ENCODE measurements around the gene REEP3.
"Not testable (repeated sequence)": the region's sequence is repeated elsewhere in the genome, so short reads cannot be mapped to it uniquely, and the experiment has no call there.

Gene REEP3

GRCh38 chr10:63549810-63550209 lies 28.6 kb downstream of the REEP3 start:
- DNase-seq (ENCODE audit: low spot score) = no peak

- DNase-seq (ENCODE audit: low spot score) = peak; percentile 76
These were observed 31.8 kb downstream of the REEP3 start for GRCh38 chr10:63553031-63553430.

GRCh38 chr10:63553473-63553872 lies 32.3 kb downstream of the REEP3 start:
- DNase-seq (ENCODE audit: low spot score) = no peak

- peak; percentile 86 for DNase-seq (ENCODE audit: low spot score)
These were observed 33.5 kb downstream of the REEP3 start for GRCh38 chr10:63554657-63555056.

- no peak for DNase-seq (ENCODE audit: low spot score)
These were observed 34.1 kb downstream of the REEP3 start for GRCh38 chr10:63555330-63555729.

- DNase-seq (ENCODE audit: low spot score) = no peak
These were observed 37.1 kb downstream of the REEP3 start for GRCh38 chr10:63558132-63558784.

GRCh38 chr10:63561341-63561740 lies 40.1 kb downstream of the REEP3 start:
- no peak for DNase-seq (ENCODE audit: low spot score)

- no peak for DNase-seq (ENCODE audit: low spot score)
These were observed 41.2 kb downstream of the REEP3 start for GRCh38 chr10:63562391-63562790.

- no peak for DNase-seq (ENCODE audit: low spot score)
These were observed 41.7 kb downstream of the REEP3 start for GRCh38 chr10:63562857-63563256.

GRCh38 chr10:63563623-63564022 lies 42.4 kb downstream of the REEP3 start:
- DNase-seq (ENCODE audit: low spot score) = no peak

- DNase-seq (ENCODE audit: low spot score) = not testable (repeated sequence)
These were observed 43.5 kb downstream of the REEP3 start for GRCh38 chr10:63564731-63565130.

- DNase-seq (ENCODE audit: low spot score) = no peak
These were observed 52.0 kb downstream of the REEP3 start for GRCh38 chr10:63573068-63573697.

GRCh38 chr10:63574011-63574410 lies 52.8 kb downstream of the REEP3 start:
- DNase-seq (ENCODE audit: low spot score) = no peak

GRCh38 chr10:63576501-63576900 lies 55.3 kb downstream of the REEP3 start:
- no peak for DNase-seq (ENCODE audit: low spot score)

- DNase-seq (ENCODE audit: low spot score) = no peak
These were observed 57.3 kb downstream of the REEP3 start for GRCh38 chr10:63578501-63578900.

- no peak for DNase-seq (ENCODE audit: low spot score)
These were observed 58.3 kb downstream of the REEP3 start for GRCh38 chr10:63579371-63580014.

- no peak for DNase-seq (ENCODE audit: low spot score)
These were observed 61.5 kb downstream of the REEP3 start for GRCh38 chr10:63582690-63583089.

GRCh38 chr10:63583397-63583796 lies 62.2 kb downstream of the REEP3 start:
- DNase-seq (ENCODE audit: low spot score) = no peak

- DNase-seq (ENCODE audit: low spot score) = no peak
These were observed 62.9 kb downstream of the REEP3 start for GRCh38 chr10:63583909-63584724.

- no peak for DNase-seq (ENCODE audit: low spot score)
These were observed 63.5 kb downstream of the REEP3 start for GRCh38 chr10:63584725-63585035.

GRCh38 chr10:63585041-63585440 lies 63.8 kb downstream of the REEP3 start:
- no peak for DNase-seq (ENCODE audit: low spot score)

- DNase-seq (ENCODE audit: low spot score) = no peak
These were observed 64.8 kb downstream of the REEP3 start for GRCh38 chr10:63586043-63586442.

GRCh38 chr10:63587191-63587590 lies 66.0 kb downstream of the REEP3 start:
- DNase-seq (ENCODE audit: low spot score) = no peak
